ENCODE measurements around the gene VPS4B.

DNA sequence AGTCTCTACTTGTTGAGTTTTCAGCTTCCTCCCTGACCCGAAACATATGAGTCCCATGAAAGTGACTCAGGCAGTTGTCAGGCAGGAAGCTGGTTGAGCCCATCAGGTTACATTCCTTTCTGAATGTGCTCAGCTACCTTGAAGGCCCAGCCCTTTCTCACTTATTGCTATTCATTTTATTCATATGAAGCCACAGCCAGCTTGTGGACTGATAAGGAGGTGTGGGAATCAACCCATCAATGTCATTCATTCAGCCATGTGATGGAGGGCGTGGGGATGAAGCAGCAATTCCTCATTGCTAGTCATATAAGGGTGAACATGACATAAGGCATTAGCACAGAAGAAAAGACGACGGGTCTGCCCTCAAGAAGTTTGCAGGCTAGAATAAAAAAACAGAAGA, 5.3 kb upstream of the VPS4B start:
- TF ChIP-seq, protein P1, sequence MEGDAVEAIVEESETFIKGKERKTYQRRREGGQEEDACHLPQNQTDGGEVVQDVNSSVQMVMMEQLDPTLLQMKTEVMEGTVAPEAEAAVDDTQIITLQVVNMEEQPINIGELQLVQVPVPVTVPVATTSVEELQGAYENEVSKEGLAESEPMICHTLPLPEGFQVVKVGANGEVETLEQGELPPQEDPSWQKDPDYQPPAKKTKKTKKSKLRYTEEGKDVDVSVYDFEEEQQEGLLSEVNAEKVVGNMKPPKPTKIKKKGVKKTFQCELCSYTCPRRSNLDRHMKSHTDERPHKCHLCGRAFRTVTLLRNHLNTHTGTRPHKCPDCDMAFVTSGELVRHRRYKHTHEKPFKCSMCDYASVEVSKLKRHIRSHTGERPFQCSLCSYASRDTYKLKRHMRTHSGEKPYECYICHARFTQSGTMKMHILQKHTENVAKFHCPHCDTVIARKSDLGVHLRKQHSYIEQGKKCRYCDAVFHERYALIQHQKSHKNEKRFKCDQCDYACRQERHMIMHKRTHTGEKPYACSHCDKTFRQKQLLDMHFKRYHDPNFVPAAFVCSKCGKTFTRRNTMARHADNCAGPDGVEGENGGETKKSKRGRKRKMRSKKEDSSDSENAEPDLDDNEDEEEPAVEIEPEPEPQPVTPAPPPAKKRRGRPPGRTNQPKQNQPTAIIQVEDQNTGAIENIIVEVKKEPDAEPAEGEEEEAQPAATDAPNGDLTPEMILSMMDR (conservative IDR thresholded peaks at IDR 0.05): no peak
- TF ChIP-seq ZFX (IDR thresholded peaks at IDR 0.05): no peak
